ENCODE data around the gene TMEM116.
"Not testable (repeated sequence)": the region's sequence is repeated elsewhere in the genome, so short reads cannot be mapped to it uniquely, and the experiment has no call there.

Gene TMEM116

GRCh38 chr12:111976291-111976690, 36.7 kb downstream of the TMEM116 start:
- DNase-seq (ENCODE audit: low read depth in 2 of 2) = no peak

DNA sequence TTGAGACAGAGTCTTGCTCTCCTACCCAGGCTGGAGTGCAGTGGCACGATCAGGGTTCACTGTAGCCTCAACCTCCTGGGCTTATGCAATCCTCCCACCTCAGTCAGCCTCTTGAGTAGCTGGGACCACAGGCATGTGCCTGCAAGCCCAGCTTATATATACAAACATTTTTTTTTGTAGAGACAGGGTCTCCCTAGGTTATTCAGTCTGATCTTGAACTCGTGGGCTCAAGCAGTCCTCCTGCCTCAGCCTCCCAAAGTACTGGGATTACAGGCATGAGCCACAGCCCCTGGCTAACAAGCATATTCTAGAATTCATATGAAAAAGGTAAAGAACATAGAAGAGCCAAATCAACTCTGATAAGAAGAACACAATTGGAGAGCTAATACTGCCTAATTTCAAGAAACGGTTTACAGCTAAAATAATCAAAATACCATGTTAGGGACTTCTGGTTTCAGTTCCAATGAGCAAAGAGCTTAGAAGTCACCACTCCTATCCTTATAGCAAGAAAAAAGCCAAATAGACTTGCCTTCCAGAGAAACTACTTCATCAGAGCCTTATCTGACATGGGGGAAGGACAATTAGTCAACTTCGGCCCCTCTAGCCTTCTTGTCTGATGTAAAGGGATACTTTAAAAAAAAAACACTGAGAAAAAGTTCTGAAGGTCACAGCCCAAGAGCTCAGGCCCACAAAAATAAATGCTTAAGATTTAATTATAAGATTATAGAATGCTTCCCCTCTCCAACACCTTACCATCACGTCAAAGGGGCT, 37.6 kb downstream of the TMEM116 start:
- DNase-seq (ENCODE audit: low read depth in 2 of 2) = no peak

DNA sequence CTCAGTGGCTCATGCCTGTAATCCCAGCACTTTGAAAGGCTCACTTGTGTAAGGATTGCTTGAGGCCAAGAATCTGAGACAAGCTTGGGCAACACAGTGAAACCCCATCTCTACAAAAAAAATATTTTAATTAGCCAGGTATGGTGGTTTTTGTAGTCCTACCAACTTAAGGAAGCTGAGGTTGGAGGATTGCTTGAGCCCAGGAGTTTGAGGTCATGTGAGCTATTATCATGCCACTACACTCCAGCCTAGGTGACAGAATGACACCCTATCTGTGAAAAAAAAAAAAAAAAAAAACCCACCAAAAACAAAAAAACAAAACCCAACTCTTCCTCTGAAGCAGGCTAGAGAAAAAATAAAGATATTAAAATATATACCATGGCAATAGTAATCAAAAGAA, 41.2 kb downstream of the TMEM116 start:
- DNase-seq (ENCODE audit: low read depth in 2 of 2) = no peak

DNA sequence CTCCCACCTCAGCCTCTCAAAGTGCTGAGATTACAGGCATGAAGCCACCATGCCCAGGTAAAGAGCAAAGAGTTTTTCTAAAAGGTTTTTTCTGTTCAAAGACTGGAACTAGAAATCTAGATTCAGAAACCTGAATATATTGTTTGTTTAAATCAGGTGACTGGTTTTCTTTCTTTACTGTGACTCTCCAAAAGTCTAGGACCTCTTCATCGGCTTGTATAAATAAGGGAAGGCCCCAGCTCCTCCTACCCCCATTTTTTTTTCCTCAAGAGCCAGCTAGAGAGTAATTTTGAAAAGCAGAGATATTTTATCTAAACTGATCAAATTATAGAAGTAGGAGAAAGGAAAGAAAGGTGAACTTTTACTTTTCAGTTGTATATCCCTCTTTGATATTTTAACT, 48.0 kb downstream of the TMEM116 start:
- no peak for DNase-seq (ENCODE audit: low read depth in 2 of 2)

GRCh38 chr12:111959518-111959917, 53.4 kb downstream of the TMEM116 start:
- not testable (repeated sequence) for DNase-seq (ENCODE audit: low read depth in 2 of 2)

DNA sequence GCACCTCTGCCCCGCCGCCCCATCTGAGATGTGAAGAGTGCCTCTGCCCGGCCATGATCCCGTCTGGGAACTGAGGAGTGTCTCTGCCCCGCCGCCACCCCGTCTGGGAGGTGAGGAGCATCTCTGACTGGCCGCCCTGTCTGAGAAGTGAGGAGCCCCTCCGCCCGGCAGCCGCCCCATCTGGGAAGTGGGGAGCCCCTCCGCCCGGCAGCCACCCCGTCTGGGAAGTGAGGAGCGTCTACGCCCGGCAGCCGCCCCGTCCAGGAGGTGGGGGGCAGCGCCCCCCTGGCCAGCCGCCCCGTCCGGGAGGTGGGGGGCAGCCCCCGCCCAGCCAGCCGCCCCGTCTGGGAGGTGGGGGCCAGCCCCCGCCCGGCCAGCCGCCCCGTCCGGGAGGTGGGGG, 55.7 kb downstream of the TMEM116 start:
- not testable (repeated sequence) for DNase-seq (ENCODE audit: low read depth in 2 of 2)

DNA sequence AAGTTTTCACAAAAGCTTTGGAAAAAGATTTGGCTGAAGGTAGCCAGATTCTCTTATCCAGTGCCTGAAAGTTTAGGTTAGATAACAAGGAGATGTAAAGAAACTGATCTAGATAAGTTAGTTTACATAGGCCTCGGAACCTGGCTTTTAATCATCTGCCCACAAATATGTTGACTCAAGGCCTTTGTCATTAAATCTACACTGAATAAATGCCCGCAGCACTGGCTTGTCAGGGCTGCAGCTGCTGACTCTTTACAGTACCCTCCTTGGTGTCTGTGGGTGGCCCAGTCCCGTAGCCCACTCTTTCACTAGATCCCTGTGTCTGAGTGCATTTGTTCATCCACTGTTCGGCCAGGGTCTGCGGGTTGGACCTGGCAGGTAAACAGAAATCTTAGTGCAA, 58.0 kb downstream of the TMEM116 start:
- DNase-seq (ENCODE audit: low read depth in 2 of 2) = no peak

GRCh38 chr12:111953455-111953854, 59.5 kb downstream of the TMEM116 start:
- no peak for DNase-seq (ENCODE audit: low read depth in 2 of 2)

- not testable (repeated sequence) for DNase-seq (ENCODE audit: low read depth in 2 of 2)
Observed at GRCh38 chr12:111952084-111952787, 60.7 kb downstream of the TMEM116 start.

- DNase-seq (ENCODE audit: low read depth in 2 of 2) = not testable (repeated sequence)
Observed at GRCh38 chr12:111950961-111951676, 61.8 kb downstream of the TMEM116 start.

DNA sequence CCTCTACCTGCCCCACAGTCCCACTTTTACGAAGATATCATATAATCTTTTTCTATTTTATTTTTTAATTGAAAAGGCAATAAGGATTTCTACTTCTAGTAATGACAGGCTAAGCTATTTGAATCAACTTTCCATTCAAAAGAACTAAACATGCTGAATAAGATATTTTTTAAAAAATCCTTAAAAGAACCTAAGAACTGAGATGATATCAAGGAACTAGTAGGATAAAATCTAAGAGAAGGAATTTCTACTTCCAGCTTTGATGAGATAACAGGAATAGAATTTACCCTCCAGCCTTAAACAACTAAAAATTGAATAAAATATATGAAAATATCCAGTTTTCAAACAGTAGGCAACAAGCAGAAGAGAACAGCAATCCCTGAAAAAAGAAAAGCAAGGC, 69.0 kb downstream of the TMEM116 start:
- DNase-seq (ENCODE audit: low read depth in 2 of 2) = no peak

GRCh38 chr12:111942557-111942956, 70.4 kb downstream of the TMEM116 start:
- no peak for DNase-seq (ENCODE audit: low read depth in 2 of 2)

- no peak for DNase-seq (ENCODE audit: low read depth in 2 of 2)
Observed at GRCh38 chr12:111937429-111937828, 75.5 kb downstream of the TMEM116 start.

DNA sequence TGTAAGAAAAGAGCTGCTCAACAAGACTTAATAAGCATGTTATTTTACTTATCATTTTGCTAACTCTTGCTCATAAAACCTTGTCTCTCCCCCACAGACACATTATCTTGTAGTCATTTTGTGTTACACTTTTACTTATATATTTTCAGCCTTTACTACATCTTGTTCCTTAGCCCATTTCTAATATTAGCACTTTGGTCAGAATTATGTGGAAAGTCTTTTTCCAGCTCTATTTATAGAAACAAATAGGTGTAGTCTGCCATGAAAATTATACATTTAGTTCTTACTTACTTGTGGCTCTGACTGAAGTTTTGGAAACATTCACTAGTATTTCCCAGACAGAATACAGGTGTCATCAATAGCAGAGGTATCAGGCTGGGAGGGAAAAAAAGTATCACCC, 76.1 kb downstream of the TMEM116 start:
- DNase-seq (ENCODE audit: low read depth in 2 of 2) = no peak

DNA sequence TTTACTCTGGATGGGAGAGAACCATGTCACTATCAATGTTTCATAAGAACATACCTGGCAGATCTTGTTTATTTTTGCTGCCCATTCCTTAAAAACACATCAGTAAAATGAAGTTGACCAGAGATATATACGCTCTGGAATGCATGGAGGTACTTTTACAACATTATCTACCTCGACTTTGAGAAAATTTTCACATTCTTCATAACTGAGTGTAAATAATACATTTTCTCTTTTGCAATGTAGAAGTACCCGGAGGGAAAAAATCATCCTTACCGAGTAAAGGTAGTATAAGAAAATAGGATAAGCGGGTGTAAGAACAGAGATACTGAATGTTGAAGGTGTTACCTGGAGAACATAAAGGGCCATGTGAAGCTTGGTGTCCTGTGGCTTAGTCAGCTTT, 80.7 kb downstream of the TMEM116 start:
- no peak for DNase-seq (ENCODE audit: low read depth in 2 of 2)

- DNase-seq (ENCODE audit: low read depth in 2 of 2) = no peak
Observed at GRCh38 chr12:111927346-111927745, 85.6 kb downstream of the TMEM116 start.

GRCh38 chr12:111926631-111927030, 86.3 kb downstream of the TMEM116 start:
- no peak for DNase-seq (ENCODE audit: low read depth in 2 of 2)

DNA sequence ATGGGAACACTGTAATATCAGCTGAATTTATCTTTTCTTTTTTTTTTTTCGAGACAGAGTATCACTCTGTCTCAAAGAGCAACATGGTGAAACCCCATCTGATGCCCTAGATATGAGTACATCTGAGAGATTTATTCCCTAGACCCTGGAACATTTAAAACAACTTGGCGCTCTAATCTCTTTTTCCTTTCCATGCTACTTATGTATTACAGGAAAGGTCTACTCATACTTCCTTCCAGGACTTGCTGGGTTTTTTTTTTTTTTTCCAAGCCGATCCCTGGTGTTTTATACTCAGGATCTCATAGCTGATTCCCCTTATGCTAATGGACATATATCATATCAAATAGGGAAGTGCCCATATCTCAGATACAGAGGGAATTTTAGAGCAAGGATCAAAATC, 87.8 kb downstream of the TMEM116 start:
- DNase-seq (ENCODE audit: low read depth in 2 of 2) = no peak

GRCh38 chr12:111907740-111908139, 105.2 kb downstream of the TMEM116 start:
- no peak for DNase-seq (ENCODE audit: low read depth in 2 of 2)

DNA sequence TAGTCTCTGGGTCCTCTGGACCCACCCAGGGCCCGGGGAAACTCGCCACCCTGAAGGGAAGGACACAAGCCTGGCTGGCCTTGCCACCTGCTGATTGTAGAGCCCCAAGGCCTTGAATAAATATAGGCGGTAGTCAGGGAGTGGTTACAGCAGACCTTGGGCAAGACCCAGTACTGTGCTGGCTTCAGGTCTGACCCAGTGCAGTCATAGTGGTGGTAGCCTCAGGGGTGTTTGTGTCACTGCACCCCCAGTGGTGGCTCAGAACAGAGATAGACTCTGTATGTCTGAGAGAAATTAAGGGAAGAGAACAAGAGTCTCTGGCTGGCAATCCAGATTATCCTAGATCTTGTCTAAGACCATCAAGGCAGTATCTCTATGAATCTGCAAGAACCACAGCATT, 107.5 kb downstream of the TMEM116 start:
- no peak for DNase-seq (ENCODE audit: low read depth in 2 of 2)

- no peak for DNase-seq (ENCODE audit: low read depth in 2 of 2)
Observed at GRCh38 chr12:111904446-111904975, 108.5 kb downstream of the TMEM116 start.

DNA sequence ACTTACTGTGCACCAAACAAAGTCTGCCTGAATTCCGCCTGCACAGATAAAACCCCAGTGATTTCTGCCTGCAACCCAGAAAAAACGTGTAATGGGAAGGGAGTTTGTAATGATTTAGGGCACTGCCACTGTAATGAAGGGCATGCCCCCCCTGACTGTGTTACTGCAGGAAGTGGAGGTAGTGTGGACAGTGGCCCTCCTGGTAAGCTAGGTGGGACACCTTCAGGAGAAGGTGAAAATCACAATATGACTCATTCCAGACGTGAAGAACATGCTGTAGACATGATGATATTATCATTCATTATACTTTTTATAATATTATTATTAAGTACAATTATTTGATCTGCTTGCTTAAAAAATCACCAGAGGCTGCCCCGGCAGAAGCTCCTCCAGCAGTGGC, 111.8 kb downstream of the TMEM116 start:
- no peak for DNase-seq (ENCODE audit: low read depth in 2 of 2)

Measured in activated CD4-positive, alpha-beta T cell treated with anti-CD3 and anti-CD28 coated beads for 24 hours (primary cell).